ENCODE results near the gene SNIP1.
"Not testable (repeated sequence)": the region's sequence is repeated elsewhere in the genome, so short reads cannot be mapped to it uniquely, and the experiment has no call there.

The SNIP1 gene

GRCh38 chr1:37537378-37537777, 16.7 kb downstream of the SNIP1 start:
- Histone ChIP-seq H3K79me2 (ENCODE audit: insufficient read depth, low read length) (0 out of 2 replicates have a peak, but pooled peaks cover 4% of the 10 kb centered on the region), H4K20me1 (ENCODE audit: insufficient read depth, low read length) (no peaks in the 10 kb centered on the region), H3K4me1 (ENCODE audit: insufficient read depth, low read length) (no peaks in the 10 kb centered on the region), H3K9me3 (ENCODE audit: insufficient read depth, low read length, severe bottlenecking) (no peaks in the 10 kb centered on the region), H3K4me2 (ENCODE audit: insufficient read depth, low read length) (no peak overlapping the region), H2AFZ (ENCODE audit: low read depth, low read length) (no peak overlapping the region), H3K27ac (ENCODE audit: low read length) (no peak overlapping the region), H3K36me3 (ENCODE audit: insufficient read depth, low read length) (peaks cover 53% of the 10 kb centered on the region), H3K4me3 (ENCODE audit: low read depth in 1 of 2, low read length in 2 of 2) (no peak overlapping the region), H3K9ac (ENCODE audit: low read depth, low read length) (no peak overlapping the region), H3K27me3 (ENCODE audit: insufficient read depth, low read length, poor library complexity) (no peaks in the 10 kb centered on the region)
- TF ChIP-seq EZH2 (IDR thresholded peaks at IDR 0.05; ENCODE audit: borderline replicate concordance, low read depth, low read length, severe bottlenecking) (no peak), CTCF (IDR thresholded peaks at IDR 0.05; ENCODE audit: borderline replicate concordance, extremely low read depth, low read length, poor library complexity, severe bottlenecking) (no peak)
- DNase-seq (no peak), ATAC-seq (ENCODE audit: insufficient read depth, low read depth) (no peak)

GRCh38 chr1:37533317-37534093, 20.6 kb downstream of the SNIP1 start:
- Histone ChIP-seq H3K27ac (ENCODE audit: low read length) (no peak overlapping the region), H3K4me1 (ENCODE audit: insufficient read depth, low read length) (no peaks in the 10 kb centered on the region), H3K4me2 (ENCODE audit: insufficient read depth, low read length) (no peak overlapping the region)

GRCh38 chr1:37532418-37533156, 21.5 kb downstream of the SNIP1 start:
- H3K4me2 ChIP-seq (ENCODE audit: insufficient read depth, low read length); H2AFZ ChIP-seq (ENCODE audit: low read depth, low read length); ATAC-seq (ENCODE audit: insufficient read depth, low read depth); H3K4me3 ChIP-seq (ENCODE audit: low read depth in 1 of 2, low read length in 2 of 2); H3K27ac ChIP-seq (ENCODE audit: low read length); H3K4me1 ChIP-seq (ENCODE audit: insufficient read depth, low read length); DNase-seq; H3K9me3 ChIP-seq (ENCODE audit: insufficient read depth, low read length, severe bottlenecking); H3K27me3 ChIP-seq (ENCODE audit: insufficient read depth, low read length, poor library complexity); H4K20me1 ChIP-seq (ENCODE audit: insufficient read depth, low read length); H3K9ac ChIP-seq (ENCODE audit: low read depth, low read length); H3K79me2 ChIP-seq (ENCODE audit: insufficient read depth, low read length): not testable (repeated sequence)
- H3K36me3 ChIP-seq (ENCODE audit: insufficient read depth, low read length) = peaks cover 18% of the 10 kb centered on the region

More at GRCh38 chr1:37533317-37534093, 20.6 kb downstream of the SNIP1 start:
- Histone ChIP-seq H2AFZ (ENCODE audit: low read depth, low read length) (no peak overlapping the region), H3K36me3 (ENCODE audit: insufficient read depth, low read length) (peaks cover 25% of the 10 kb centered on the region), H3K27me3 (ENCODE audit: insufficient read depth, low read length, poor library complexity) (no peaks in the 10 kb centered on the region), H3K79me2 (ENCODE audit: insufficient read depth, low read length) (no peaks in the 10 kb centered on the region), H3K9me3 (ENCODE audit: insufficient read depth, low read length, severe bottlenecking) (no peaks in the 10 kb centered on the region), H3K9ac (ENCODE audit: low read depth, low read length) (no peak overlapping the region), H3K4me3 (ENCODE audit: low read depth in 1 of 2, low read length in 2 of 2) (no peak overlapping the region), H4K20me1 (ENCODE audit: insufficient read depth, low read length) (no peaks in the 10 kb centered on the region)
- no peak for DNase-seq
- TF ChIP-seq CTCF (IDR thresholded peaks at IDR 0.05; ENCODE audit: borderline replicate concordance, extremely low read depth, low read length, poor library complexity, severe bottlenecking) (no peak), EZH2 (IDR thresholded peaks at IDR 0.05; ENCODE audit: borderline replicate concordance, low read depth, low read length, severe bottlenecking) (no peak)
- ATAC-seq (ENCODE audit: insufficient read depth, low read depth) = no peak

- not testable (repeated sequence) for H3K27me3 ChIP-seq (ENCODE audit: insufficient read depth, low read length, poor library complexity); ATAC-seq (ENCODE audit: insufficient read depth, low read depth); H3K79me2 ChIP-seq (ENCODE audit: insufficient read depth, low read length); H3K9ac ChIP-seq (ENCODE audit: low read depth, low read length); H3K9me3 ChIP-seq (ENCODE audit: insufficient read depth, low read length, severe bottlenecking); H3K4me1 ChIP-seq (ENCODE audit: insufficient read depth, low read length); H3K27ac ChIP-seq (ENCODE audit: low read length); H3K4me2 ChIP-seq (ENCODE audit: insufficient read depth, low read length); H4K20me1 ChIP-seq (ENCODE audit: insufficient read depth, low read length); H3K36me3 ChIP-seq (ENCODE audit: insufficient read depth, low read length); H3K4me3 ChIP-seq (ENCODE audit: low read depth in 1 of 2, low read length in 2 of 2); H2AFZ ChIP-seq (ENCODE audit: low read depth, low read length); DNase-seq
Observed at GRCh38 chr1:37529888-37530287, 24.2 kb downstream of the SNIP1 start.
